GM12801 (cell line): Measurements from ENCODE around the gene CCL23.

Experiments used
- TF ChIP-seq, protein P1 (sequence below): IDR thresholded peaks from one replicate; pipeline ENCODE4 v1.5.1; 2011; ENCODE audit warnings: control low read depth; ENCODE audit not compliant: insufficient read length; ENCODE audit errors: extremely low read depth

The CCL23 gene

GRCh38 chr17:36002631-36003030 is 15.1 kb downstream of the CCL23 start:
- TF ChIP-seq, protein P1, sequence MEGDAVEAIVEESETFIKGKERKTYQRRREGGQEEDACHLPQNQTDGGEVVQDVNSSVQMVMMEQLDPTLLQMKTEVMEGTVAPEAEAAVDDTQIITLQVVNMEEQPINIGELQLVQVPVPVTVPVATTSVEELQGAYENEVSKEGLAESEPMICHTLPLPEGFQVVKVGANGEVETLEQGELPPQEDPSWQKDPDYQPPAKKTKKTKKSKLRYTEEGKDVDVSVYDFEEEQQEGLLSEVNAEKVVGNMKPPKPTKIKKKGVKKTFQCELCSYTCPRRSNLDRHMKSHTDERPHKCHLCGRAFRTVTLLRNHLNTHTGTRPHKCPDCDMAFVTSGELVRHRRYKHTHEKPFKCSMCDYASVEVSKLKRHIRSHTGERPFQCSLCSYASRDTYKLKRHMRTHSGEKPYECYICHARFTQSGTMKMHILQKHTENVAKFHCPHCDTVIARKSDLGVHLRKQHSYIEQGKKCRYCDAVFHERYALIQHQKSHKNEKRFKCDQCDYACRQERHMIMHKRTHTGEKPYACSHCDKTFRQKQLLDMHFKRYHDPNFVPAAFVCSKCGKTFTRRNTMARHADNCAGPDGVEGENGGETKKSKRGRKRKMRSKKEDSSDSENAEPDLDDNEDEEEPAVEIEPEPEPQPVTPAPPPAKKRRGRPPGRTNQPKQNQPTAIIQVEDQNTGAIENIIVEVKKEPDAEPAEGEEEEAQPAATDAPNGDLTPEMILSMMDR = no peak

- TF ChIP-seq, protein P1 = no peak
These were observed 15.7 kb downstream of the CCL23 start for GRCh38 chr17:36001862-36002603.

DNA sequence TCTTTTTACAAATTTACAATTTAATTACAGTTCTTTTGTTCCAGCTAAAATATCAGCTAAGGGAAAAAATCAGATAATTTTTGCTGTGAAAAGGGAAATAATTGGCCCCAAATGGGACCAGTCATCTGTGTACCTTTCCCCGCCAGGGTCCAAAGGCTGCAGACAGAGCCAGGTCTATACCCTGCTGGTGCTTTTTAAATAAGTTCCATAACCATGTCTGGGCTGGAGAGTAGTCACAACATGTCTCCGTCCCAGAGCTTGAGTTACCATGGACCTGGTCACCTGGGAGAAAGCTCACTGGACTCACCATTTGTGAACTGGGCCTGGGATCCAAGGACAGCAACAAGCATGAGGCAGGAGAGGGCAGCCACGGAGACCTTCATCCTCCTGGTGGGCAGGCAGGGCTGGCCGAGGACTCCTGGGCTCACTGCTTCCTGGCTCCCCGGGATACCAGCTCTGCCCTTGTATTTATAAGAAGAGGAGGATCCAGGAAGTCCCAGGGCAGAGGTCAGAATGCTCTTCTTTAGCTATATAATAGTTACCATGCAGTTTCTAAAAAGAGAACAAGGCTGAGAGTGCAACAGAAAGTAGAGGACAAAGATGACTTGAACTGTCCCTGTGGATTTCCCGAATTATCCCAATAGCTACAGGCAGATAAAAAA is 16.5 kb downstream of the CCL23 start, which contains the start of gene CCL15:
CCL15 (minus strand) TSS at position 444 of the 662 bp plus-strand sequence; CDS start at position 383, 61 bp downstream.
- TF ChIP-seq, protein P1 = no peak

DNA sequence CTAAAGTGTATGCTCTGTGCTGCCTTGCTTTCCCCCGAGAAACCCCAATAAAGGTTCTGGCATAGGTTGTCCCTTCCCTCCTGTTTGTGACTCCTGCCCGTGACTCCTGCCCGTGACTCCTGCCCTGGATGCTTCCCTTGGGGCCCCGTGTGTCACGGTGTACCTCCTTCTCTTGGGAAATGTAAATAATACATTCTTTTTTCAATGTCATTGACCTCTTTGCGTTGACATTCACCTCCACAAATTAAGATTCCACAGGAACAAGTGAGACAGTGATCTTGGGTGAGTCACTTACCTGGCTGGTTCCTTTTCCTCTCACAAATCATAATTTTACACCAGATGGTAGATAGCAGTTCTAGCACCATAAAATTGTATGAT is 17.1 kb downstream of the CCL23 start:
- TF ChIP-seq, protein P1 = no peak

- TF ChIP-seq, protein P1 = no peak
These were observed 19.0 kb downstream of the CCL23 start for GRCh38 chr17:35998756-35999155.

GRCh38 chr17:35998018-35998545 is 19.7 kb downstream of the CCL23 start:
- TF ChIP-seq, protein P1 = no peak

GRCh38 chr17:35991075-35991474 is 26.7 kb downstream of the CCL23 start:
- TF ChIP-seq, protein P1 = no peak
